Measurements from ENCODE around the gene SHISA9.

- TF ChIP-seq CTCF (IDR thresholded peaks at IDR 0.05; ENCODE audit: low read depth, low read length) (peak; percentile 29), EZH2phosphoT487 (IDR thresholded peaks at IDR 0.05; ENCODE audit: low read depth) (no peak)
Observed at GRCh38 chr16:12898551-12898950, 2.8 kb upstream of the SHISA9 start.
